HepG2 (cell line): ENCODE data around the gene KHK. TPM values are rescaled to one million over a fixed set of nuclear protein-coding genes. Genes with fewer than 3 reads are reported as not detected.

ENCODE experiments used
- CENPX ChIP-seq: sonication (generic); formaldehyde crosslinking; IDR thresholded peaks from 2 replicates; pipeline ENCODE4 v1.9.0; 2021; ENCODE audit warnings: mild to moderate bottlenecking, missing genetic modification reagents, moderate library complexity
- FLYWCH1 ChIP-seq: sonication (generic); formaldehyde crosslinking; IDR thresholded peaks from 2 replicates; pipeline ENCODE4 v1.8.1; 2023; ENCODE audit warnings: mild to moderate bottlenecking, missing genetic modification reagents
- HDAC1 ChIP-seq: sonication (generic); formaldehyde crosslinking; IDR thresholded peaks from 2 replicates; pipeline ENCODE4 v1.5.1; 2020; ENCODE audit warnings: mild to moderate bottlenecking, missing genetic modification reagents
- HNF4G ChIP-seq, 2 experiments: sonication (generic) in 1 of 2; formaldehyde crosslinking in 1 of 2; IDR thresholded peaks; 2 replicates each; pipeline versions ENCODE4 v1.4.0 to v1.6.1; 2011 to 2020; ENCODE audit warnings: borderline replicate concordance in 2 of 2, low read depth in 2 of 2, mild to moderate bottlenecking in 2 of 2, low read length in 1 of 2, missing genetic modification reagents in 1 of 2, moderate library complexity in 1 of 2
- MAF1 ChIP-seq: sonication (generic); formaldehyde crosslinking; IDR thresholded peaks from 2 replicates; pipeline ENCODE4 v1.5.0; 2020; ENCODE audit warnings: missing genetic modification reagents, borderline replicate concordance
- SPEN ChIP-seq: sonication (generic); formaldehyde crosslinking; IDR thresholded peaks from 2 replicates; pipeline ENCODE4 v1.5.1; 2020; ENCODE audit warnings: low read depth, mild to moderate bottlenecking, missing genetic modification reagents
- TGIF2 ChIP-seq: IDR thresholded peaks from 2 replicates; pipeline ENCODE4 v1.6.1; 2016; ENCODE audit warnings: control low read depth, missing compliant biosample characterization
- THRA ChIP-seq: sonication (generic); formaldehyde crosslinking; IDR thresholded peaks from 2 replicates; pipeline ENCODE4 v1.4.0; 2020; ENCODE audit warnings: missing genetic modification reagents, borderline replicate concordance
- ZFP1 ChIP-seq: IDR thresholded peaks from 2 replicates; pipeline ENCODE4 v1.6.1; 2016
- ZNF205 ChIP-seq: IDR thresholded peaks from 2 replicates; pipeline ENCODE4 v1.6.1; 2018; ENCODE audit warnings: missing biosample characterization, missing genetic modification reagents
- ZNF460 ChIP-seq: sonication (generic); formaldehyde crosslinking; IDR thresholded peaks from 2 replicates; pipeline ENCODE4 v1.5.1; 2020; ENCODE audit warnings: missing genetic modification reagents, mild to moderate bottlenecking, borderline replicate concordance
- ZNF598 ChIP-seq: sonication (generic); formaldehyde crosslinking; IDR thresholded peaks from 2 replicates; pipeline ENCODE4 v1.5.1; 2020; ENCODE audit warnings: mild to moderate bottlenecking, missing genetic modification reagents, borderline replicate concordance
- ZNF674 ChIP-seq: sonication (generic); formaldehyde crosslinking; IDR thresholded peaks from 2 replicates; pipeline ENCODE4 v1.5.0; 2020; ENCODE audit warnings: low read depth, mild to moderate bottlenecking, missing genetic modification reagents
- polyA plus RNA-seq, 8 experiments: library from polyadenylated mRNA; depleted of rRNA in 3 of 8; stranded (reverse) in 7 of 8; unstranded in 1 of 8; fragments of >200 nt; fragmentation: Illumina TruSeq in 4 of 8; extraction: Trizol in 4 of 8; gene quantifications; 2 replicates each; pipeline versions ENCODE4 v1.2.1 to v1.2.3, GENCODE V29; 2011 to 2016; ENCODE audit warnings: low read depth in 4 of 8, missing spikeins in 1 of 8, mixed read lengths in 1 of 8; ENCODE audit not compliant: insufficient read depth in 1 of 8
- total RNA-seq, 5 experiments: library from RNA; depleted of rRNA; stranded (reverse); fragments of >200 nt; fragmentation: Illumina TruSeq; extraction: Trizol; gene quantifications; 2 replicates each; pipeline ENCODE4 v1.2.3, GENCODE V29; 2016; ENCODE audit warnings: low read depth in 1 of 5
- TF ChIP-seq, protein P1 (sequence below): sonication (generic); formaldehyde crosslinking; IDR thresholded peaks from 2 replicates; pipeline ENCODE4 v1.8.0; 2022; ENCODE audit warnings: missing genetic modification reagents, mild to moderate bottlenecking, moderate library complexity, borderline replicate concordance
- TF ChIP-seq, protein P2 (sequence below): sonication (generic); formaldehyde crosslinking; IDR thresholded peaks from 2 replicates; pipeline ENCODE4 v1.4.0; 2020; ENCODE audit warnings: missing genetic modification reagents
- TF ChIP-seq, protein P3 (sequence below): sonication (generic); formaldehyde crosslinking; IDR thresholded peaks from 2 replicates; pipeline ENCODE4 v1.4.0; 2020; ENCODE audit warnings: missing genetic modification reagents

Gene KHK
- total and polyA plus RNA-seq, 2 of the 13 experiments (the other 11 are each of a cell fraction or from before 2014, with no cell fraction given) = 40.9 to 99.2 TPM

GRCh38 chr2:27123302-27124150, 37.0 kb downstream of the KHK start, which contains the start of gene ABHD1 (continued):
- peak; percentile 87 for TF ChIP-seq HDAC1
- no peak for TF ChIP-seq FLYWCH1 (CRISPR knock-in tag)
- TF ChIP-seq, protein P1, sequence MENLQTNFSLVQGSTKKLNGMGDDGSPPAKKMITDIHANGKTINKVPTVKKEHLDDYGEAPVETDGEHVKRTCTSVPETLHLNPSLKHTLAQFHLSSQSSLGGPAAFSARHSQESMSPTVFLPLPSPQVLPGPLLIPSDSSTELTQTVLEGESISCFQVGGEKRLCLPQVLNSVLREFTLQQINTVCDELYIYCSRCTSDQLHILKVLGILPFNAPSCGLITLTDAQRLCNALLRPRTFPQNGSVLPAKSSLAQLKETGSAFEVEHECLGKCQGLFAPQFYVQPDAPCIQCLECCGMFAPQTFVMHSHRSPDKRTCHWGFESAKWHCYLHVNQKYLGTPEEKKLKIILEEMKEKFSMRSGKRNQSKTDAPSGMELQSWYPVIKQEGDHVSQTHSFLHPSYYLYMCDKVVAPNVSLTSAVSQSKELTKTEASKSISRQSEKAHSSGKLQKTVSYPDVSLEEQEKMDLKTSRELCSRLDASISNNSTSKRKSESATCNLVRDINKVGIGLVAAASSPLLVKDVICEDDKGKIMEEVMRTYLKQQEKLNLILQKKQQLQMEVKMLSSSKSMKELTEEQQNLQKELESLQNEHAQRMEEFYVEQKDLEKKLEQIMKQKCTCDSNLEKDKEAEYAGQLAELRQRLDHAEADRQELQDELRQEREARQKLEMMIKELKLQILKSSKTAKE (CRISPR knock-in tag) = no peak
- no peak for TF ChIP-seq ZNF598
- TF ChIP-seq SPEN (CRISPR knock-in tag) = peak; percentile 66; the same call in 1 of the 2 replicates
- no peak for TF ChIP-seq MAF1 (CRISPR knock-in tag)
- TF ChIP-seq ZNF674 = no peak
- 0 out of 2 replicates have a peak, but pooled peaks have one; percentile 17 for TF ChIP-seq HNF4G (IDR thresholded peaks at IDR 0.05; ENCODE audit: borderline replicate concordance, low read depth, low read length)
- no peak for TF ChIP-seq HNF4G (CRISPR knock-in tag; IDR thresholded peaks at IDR 0.05; ENCODE audit: borderline replicate concordance, low read depth)
- TF ChIP-seq ZNF205 (CRISPR knock-in tag) = 0 out of 2 replicates have a peak, but pooled peaks have one; percentile 1
- TF ChIP-seq CENPX = no peak
- TF ChIP-seq ZNF460 (CRISPR knock-in tag) = no peak
- no peak for TF ChIP-seq ZFP1 (CRISPR knock-in tag)
- TF ChIP-seq THRA (CRISPR knock-in tag) = no peak; the same call in 1 of the 2 replicates
- peak; percentile 85 for TF ChIP-seq TGIF2 (CRISPR knock-in tag)
- TF ChIP-seq, protein P2, sequence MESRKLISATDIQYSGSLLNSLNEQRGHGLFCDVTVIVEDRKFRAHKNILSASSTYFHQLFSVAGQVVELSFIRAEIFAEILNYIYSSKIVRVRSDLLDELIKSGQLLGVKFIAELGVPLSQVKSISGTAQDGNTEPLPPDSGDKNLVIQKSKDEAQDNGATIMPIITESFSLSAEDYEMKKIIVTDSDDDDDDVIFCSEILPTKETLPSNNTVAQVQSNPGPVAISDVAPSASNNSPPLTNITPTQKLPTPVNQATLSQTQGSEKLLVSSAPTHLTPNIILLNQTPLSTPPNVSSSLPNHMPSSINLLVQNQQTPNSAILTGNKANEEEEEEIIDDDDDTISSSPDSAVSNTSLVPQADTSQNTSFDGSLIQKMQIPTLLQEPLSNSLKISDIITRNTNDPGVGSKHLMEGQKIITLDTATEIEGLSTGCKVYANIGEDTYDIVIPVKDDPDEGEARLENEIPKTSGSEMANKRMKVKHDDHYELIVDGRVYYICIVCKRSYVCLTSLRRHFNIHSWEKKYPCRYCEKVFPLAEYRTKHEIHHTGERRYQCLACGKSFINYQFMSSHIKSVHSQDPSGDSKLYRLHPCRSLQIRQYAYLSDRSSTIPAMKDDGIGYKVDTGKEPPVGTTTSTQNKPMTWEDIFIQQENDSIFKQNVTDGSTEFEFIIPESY (CRISPR knock-in tag) = peak; percentile 6; the same call in 1 of the 2 replicates
- TF ChIP-seq, protein P3, sequence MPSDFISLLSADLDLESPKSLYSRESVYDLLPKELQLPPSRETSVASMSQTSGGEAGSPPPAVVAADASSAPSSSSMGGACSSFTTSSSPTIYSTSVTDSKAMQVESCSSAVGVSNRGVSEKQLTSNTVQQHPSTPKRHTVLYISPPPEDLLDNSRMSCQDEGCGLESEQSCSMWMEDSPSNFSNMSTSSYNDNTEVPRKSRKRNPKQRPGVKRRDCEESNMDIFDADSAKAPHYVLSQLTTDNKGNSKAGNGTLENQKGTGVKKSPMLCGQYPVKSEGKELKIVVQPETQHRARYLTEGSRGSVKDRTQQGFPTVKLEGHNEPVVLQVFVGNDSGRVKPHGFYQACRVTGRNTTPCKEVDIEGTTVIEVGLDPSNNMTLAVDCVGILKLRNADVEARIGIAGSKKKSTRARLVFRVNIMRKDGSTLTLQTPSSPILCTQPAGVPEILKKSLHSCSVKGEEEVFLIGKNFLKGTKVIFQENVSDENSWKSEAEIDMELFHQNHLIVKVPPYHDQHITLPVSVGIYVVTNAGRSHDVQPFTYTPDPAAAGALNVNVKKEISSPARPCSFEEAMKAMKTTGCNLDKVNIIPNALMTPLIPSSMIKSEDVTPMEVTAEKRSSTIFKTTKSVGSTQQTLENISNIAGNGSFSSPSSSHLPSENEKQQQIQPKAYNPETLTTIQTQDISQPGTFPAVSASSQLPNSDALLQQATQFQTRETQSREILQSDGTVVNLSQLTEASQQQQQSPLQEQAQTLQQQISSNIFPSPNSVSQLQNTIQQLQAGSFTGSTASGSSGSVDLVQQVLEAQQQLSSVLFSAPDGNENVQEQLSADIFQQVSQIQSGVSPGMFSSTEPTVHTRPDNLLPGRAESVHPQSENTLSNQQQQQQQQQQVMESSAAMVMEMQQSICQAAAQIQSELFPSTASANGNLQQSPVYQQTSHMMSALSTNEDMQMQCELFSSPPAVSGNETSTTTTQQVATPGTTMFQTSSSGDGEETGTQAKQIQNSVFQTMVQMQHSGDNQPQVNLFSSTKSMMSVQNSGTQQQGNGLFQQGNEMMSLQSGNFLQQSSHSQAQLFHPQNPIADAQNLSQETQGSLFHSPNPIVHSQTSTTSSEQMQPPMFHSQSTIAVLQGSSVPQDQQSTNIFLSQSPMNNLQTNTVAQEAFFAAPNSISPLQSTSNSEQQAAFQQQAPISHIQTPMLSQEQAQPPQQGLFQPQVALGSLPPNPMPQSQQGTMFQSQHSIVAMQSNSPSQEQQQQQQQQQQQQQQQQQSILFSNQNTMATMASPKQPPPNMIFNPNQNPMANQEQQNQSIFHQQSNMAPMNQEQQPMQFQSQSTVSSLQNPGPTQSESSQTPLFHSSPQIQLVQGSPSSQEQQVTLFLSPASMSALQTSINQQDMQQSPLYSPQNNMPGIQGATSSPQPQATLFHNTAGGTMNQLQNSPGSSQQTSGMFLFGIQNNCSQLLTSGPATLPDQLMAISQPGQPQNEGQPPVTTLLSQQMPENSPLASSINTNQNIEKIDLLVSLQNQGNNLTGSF = peak; percentile 59; the same call in 1 of the 2 replicates
